H9 (cell line): ENCODE data around the gene GRIN2A. TPM values are rescaled to one million over a fixed set of nuclear protein-coding genes. Genes with fewer than 3 reads are reported as not detected.

ENCODE experiments used
- DNase-seq: peaks from one replicate; pipeline ENCODE4 v3.0.0-alpha.2; 2017
- H2AFZ ChIP-seq: one replicate; pipeline ENCODE4 v1.6.1; 2013; ENCODE audit warnings: mild to moderate bottlenecking, low read length, control low read depth, moderate library complexity
- H2AK5ac ChIP-seq: 2 replicates; pipeline ENCODE4 v1.6.1; 2013; ENCODE audit warnings: low read length, control low read depth, mixed read lengths; ENCODE audit not compliant: insufficient read length
- H2BK120ac ChIP-seq: one replicate; pipeline ENCODE4 v1.6.1; 2013; ENCODE audit warnings: low read depth, mild to moderate bottlenecking, low read length, control low read depth, inconsistent platforms; ENCODE audit not compliant: poor library complexity, severe bottlenecking
- H2BK12ac ChIP-seq: 2 replicates; pipeline ENCODE4 v1.6.1; 2013; ENCODE audit warnings: low read length, control low read depth, mixed read lengths, low read depth; ENCODE audit not compliant: insufficient read length
- H2BK15ac ChIP-seq: 2 replicates; pipeline ENCODE4 v1.6.1; 2013; ENCODE audit warnings: low read depth, low read length, control low read depth
- H2BK20ac ChIP-seq: one replicate; pipeline ENCODE4 v1.6.1; 2013; ENCODE audit warnings: low read depth, mild to moderate bottlenecking, low read length, control low read depth, inconsistent platforms; ENCODE audit not compliant: poor library complexity, severe bottlenecking
- H2BK5ac ChIP-seq: 2 replicates; pipeline ENCODE4 v1.6.1; 2013; ENCODE audit warnings: low read length, control low read depth, mixed read lengths; ENCODE audit not compliant: insufficient read length
- H3K14ac ChIP-seq: 2 replicates; pipeline ENCODE4 v1.6.1; 2013; ENCODE audit warnings: low read length, control low read depth; ENCODE audit not compliant: insufficient read depth
- H3K18ac ChIP-seq: 2 replicates; pipeline ENCODE4 v1.6.1; 2013; ENCODE audit warnings: low read depth, mild to moderate bottlenecking, mixed read lengths, low read length, control low read depth; ENCODE audit not compliant: insufficient read length
- H3K23ac ChIP-seq: 2 replicates; pipeline ENCODE4 v1.6.1; 2013; ENCODE audit warnings: low read length, control low read depth, mixed read lengths, low read depth; ENCODE audit not compliant: insufficient read length
- H3K23me2 ChIP-seq: 2 replicates; pipeline ENCODE4 v1.6.1; 2013; ENCODE audit warnings: low read depth, mild to moderate bottlenecking, mixed read lengths, low read length, control low read depth; ENCODE audit not compliant: insufficient read length, poor library complexity, severe bottlenecking
- H3K27ac ChIP-seq: 2 replicates; pipeline ENCODE4 v1.5.1; 2013; ENCODE audit warnings: low read length, control low read depth, mixed read lengths, low read depth; ENCODE audit not compliant: insufficient read length
- H3K27me3 ChIP-seq: 2 replicates; pipeline ENCODE4 v1.6.1; 2013; ENCODE audit warnings: low read length, control low read depth, inconsistent platforms; ENCODE audit not compliant: insufficient read depth
- H3K4ac ChIP-seq: 2 replicates; pipeline ENCODE4 v1.6.1; 2013; ENCODE audit warnings: low read depth, mild to moderate bottlenecking, control low read depth, inconsistent platforms, low read length, moderate library complexity
- H3K4me1 ChIP-seq: 2 replicates; pipeline ENCODE4 v1.6.1; 2013; ENCODE audit warnings: low read length, control low read depth, inconsistent platforms; ENCODE audit not compliant: insufficient read depth
- H3K4me2 ChIP-seq: 2 replicates; pipeline ENCODE4 v1.6.1; 2013; ENCODE audit warnings: low read length, control low read depth, mixed read lengths; ENCODE audit not compliant: insufficient read length, insufficient read depth
- H3K56ac ChIP-seq: 2 replicates; pipeline ENCODE4 v1.6.1; 2013; ENCODE audit warnings: low read depth, mild to moderate bottlenecking, mixed read lengths, low read length, control low read depth; ENCODE audit not compliant: insufficient read length
- H3K79me1 ChIP-seq: 2 replicates; pipeline ENCODE4 v1.6.1; 2013; ENCODE audit warnings: low read depth, mild to moderate bottlenecking, moderate library complexity, low read length, control low read depth, inconsistent platforms; ENCODE audit not compliant: insufficient read depth, poor library complexity, severe bottlenecking
- H3K79me2 ChIP-seq: 2 replicates; pipeline ENCODE4 v1.6.1; 2013; ENCODE audit warnings: low read length, control low read depth, inconsistent platforms; ENCODE audit not compliant: insufficient read depth
- H3K9ac ChIP-seq: 2 replicates; pipeline ENCODE4 v1.6.1; 2013; ENCODE audit warnings: low read length, control low read depth, mixed read lengths; ENCODE audit not compliant: insufficient read length; ENCODE audit errors: extremely low read depth
- H3K9me3 ChIP-seq: one replicate; pipeline ENCODE4 v1.6.1; 2013; ENCODE audit warnings: low read depth, low read length, inconsistent platforms; ENCODE audit not compliant: control insufficient read depth
- H3T11ph ChIP-seq: one replicate; pipeline ENCODE4 v1.6.1; 2013; ENCODE audit warnings: mild to moderate bottlenecking, low read length, control low read depth, inconsistent platforms
- H4K20me1 ChIP-seq: one replicate; pipeline ENCODE4 v1.6.1; 2013; ENCODE audit not compliant: control insufficient read depth, insufficient read length, insufficient read depth
- H4K5ac ChIP-seq: 2 replicates; pipeline ENCODE4 v1.6.1; 2013; ENCODE audit warnings: low read depth, mild to moderate bottlenecking, mixed read lengths, low read length, control low read depth; ENCODE audit not compliant: insufficient read length
- H4K8ac ChIP-seq: replicated peaks from 2 replicates; pipeline ENCODE4 v1.6.1; 2013; ENCODE audit warnings: low read length, control low read depth, mixed read lengths, low read depth; ENCODE audit not compliant: insufficient read length
- H4K91ac ChIP-seq: 2 replicates; pipeline ENCODE4 v1.6.1; 2013; ENCODE audit warnings: low read depth, mild to moderate bottlenecking, moderate library complexity, mixed read lengths, low read length, control low read depth; ENCODE audit not compliant: insufficient read length
- H3K27ac Mint-ChIP-seq, 3 experiments: 2 replicates in 2 of 3; 3 replicates in 1 of 3; pipeline ENCODE4 v1.8.0; 2020 to 2021; ENCODE audit warnings: mixed read lengths in 3 of 3, mild to moderate bottlenecking in 1 of 3, moderate library complexity in 1 of 3
- H3K27me3 Mint-ChIP-seq: 2 replicates; pipeline ENCODE4 v1.8.0; 2021; ENCODE audit warnings: low read depth, mild to moderate bottlenecking, moderate library complexity, mixed read lengths
- H3K36me3 Mint-ChIP-seq, 3 experiments: 2 replicates in 2 of 3; 3 replicates in 1 of 3; pipeline ENCODE4 v1.8.0; 2020 to 2021; ENCODE audit warnings: low read depth in 3 of 3, mixed read lengths in 3 of 3; ENCODE audit not compliant: insufficient read depth in 1 of 3
- H3K4me1 Mint-ChIP-seq, 2 experiments: 2 replicates each; pipeline ENCODE4 v1.8.0; 2020; ENCODE audit warnings: mixed read lengths in 2 of 2
- H3K4me3 Mint-ChIP-seq, 2 experiments: 2 replicates in 1 of 2; 3 replicates in 1 of 2; pipeline ENCODE4 v1.8.0; 2020 to 2021; ENCODE audit warnings: mild to moderate bottlenecking in 2 of 2, mixed read lengths in 2 of 2, moderate library complexity in 1 of 2
- H3K9me3 Mint-ChIP-seq, 2 experiments: 2 replicates in 1 of 2; 3 replicates in 1 of 2; pipeline ENCODE4 v1.8.0; 2020; ENCODE audit warnings: mild to moderate bottlenecking in 2 of 2, mixed read lengths in 2 of 2, moderate library complexity in 1 of 2
- WGBS: extraction: QIAGEN DNeasy Blood & Tissue Kit; methylation state at CpG from one replicate; pipeline ENCODE4 v1.1.7; 2013; ENCODE audit warnings: missing lambda C conversion rate, low lambda C conversion rate, mixed read lengths; ENCODE audit not compliant: insufficient read length; ENCODE audit errors: extremely low coverage; 5-methylcytosine and 5-hydroxymethylcytosine counted together
- total RNA-seq: library from RNA; stranded (reverse); gene quantifications from 2 replicates; pipeline ENCODE4 v1.2.1, GENCODE V29; 2021
- TF ChIP-seq, protein P1 (sequence below): fragments of 200-600 bp; sonication (generic); conservative IDR thresholded peaks from 3 replicates; pipeline ENCODE4 v1.8.0; 2021; ENCODE audit warnings: antibody characterized with exemption, mild to moderate bottlenecking

GRIN2A gene
- total RNA-seq, 1 experiment from 2014 or later: 1.5 TPM

DNA sequence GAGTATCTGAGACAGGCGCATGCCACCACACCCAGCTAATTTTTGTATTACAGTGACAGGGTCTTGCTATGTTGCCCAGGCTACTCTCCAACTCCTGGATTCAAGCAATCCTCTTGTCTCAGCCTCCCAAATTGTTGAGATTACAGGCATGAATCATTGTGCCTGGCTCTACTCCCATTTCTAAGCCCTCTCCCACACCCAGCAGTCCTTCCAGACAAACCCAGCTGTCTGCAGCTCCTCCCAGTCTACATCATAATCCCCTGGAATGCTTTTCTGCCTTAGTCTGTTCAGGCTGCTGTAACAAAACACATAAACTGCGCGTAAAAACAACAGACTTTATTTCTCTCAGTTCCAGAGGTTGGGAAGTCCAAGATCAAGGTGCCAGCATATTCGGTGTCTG lies 144.5 kb downstream of the GRIN2A start:
- Mint-ChIP-seq H3K27ac (no peak overlapping the region), H3K4me1 (peaks cover 8 to 10% of the 10 kb centered on the region in 2 experiments), H3K36me3 (no peaks in the 10 kb centered on the region; a peak in 1 of 7 replicates), H3K27me3 (peaks cover 3% of the 10 kb centered on the region), H3K9me3 (peaks cover 0 to 2% of the 10 kb centered on the region in 2 experiments; a peak in 2 of 5 replicates), H3K4me3 (no peak overlapping the region)
- no peaks in the 10 kb centered on the region for H3K9me3 ChIP-seq
- H3T11ph ChIP-seq: no peak overlapping the region
- H3K14ac ChIP-seq: no peak overlapping the region
- H4K20me1 ChIP-seq: no peaks in the 10 kb centered on the region
- no peak overlapping the region for H3K27ac ChIP-seq
- H3K27me3 ChIP-seq: no peaks in the 10 kb centered on the region
- no CpG with 5 or more reads among the region's 4 CpGs for WGBS
- H2AK5ac ChIP-seq: no peak overlapping the region
- H4K8ac ChIP-seq: no peak overlapping the region
- H3K23ac ChIP-seq: no peak overlapping the region
- H2BK15ac ChIP-seq: no peak overlapping the region
- H3K9ac ChIP-seq: no peak overlapping the region
- peaks cover 8% of the 10 kb centered on the region for H3K23me2 ChIP-seq
- no peak overlapping the region; the same call in 1 of the 2 replicates for H3K4ac ChIP-seq
- H2AFZ ChIP-seq: no peak overlapping the region
- no peak overlapping the region for H3K4me2 ChIP-seq
- H2BK5ac ChIP-seq: no peak overlapping the region
- TF ChIP-seq, protein P1, sequence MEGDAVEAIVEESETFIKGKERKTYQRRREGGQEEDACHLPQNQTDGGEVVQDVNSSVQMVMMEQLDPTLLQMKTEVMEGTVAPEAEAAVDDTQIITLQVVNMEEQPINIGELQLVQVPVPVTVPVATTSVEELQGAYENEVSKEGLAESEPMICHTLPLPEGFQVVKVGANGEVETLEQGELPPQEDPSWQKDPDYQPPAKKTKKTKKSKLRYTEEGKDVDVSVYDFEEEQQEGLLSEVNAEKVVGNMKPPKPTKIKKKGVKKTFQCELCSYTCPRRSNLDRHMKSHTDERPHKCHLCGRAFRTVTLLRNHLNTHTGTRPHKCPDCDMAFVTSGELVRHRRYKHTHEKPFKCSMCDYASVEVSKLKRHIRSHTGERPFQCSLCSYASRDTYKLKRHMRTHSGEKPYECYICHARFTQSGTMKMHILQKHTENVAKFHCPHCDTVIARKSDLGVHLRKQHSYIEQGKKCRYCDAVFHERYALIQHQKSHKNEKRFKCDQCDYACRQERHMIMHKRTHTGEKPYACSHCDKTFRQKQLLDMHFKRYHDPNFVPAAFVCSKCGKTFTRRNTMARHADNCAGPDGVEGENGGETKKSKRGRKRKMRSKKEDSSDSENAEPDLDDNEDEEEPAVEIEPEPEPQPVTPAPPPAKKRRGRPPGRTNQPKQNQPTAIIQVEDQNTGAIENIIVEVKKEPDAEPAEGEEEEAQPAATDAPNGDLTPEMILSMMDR: no peak
- no peak overlapping the region for H2BK12ac ChIP-seq
- H2BK120ac ChIP-seq: no peak overlapping the region
- no peaks in the 10 kb centered on the region for H3K79me2 ChIP-seq
- H2BK20ac ChIP-seq: no peak overlapping the region
- H3K79me1 ChIP-seq: no peaks in the 10 kb centered on the region
- no peak overlapping the region for H3K18ac ChIP-seq
- no peaks in the 10 kb centered on the region; the same call in 1 of the 2 replicates for H3K4me1 ChIP-seq
- no peak overlapping the region for H3K56ac ChIP-seq
- no peak for DNase-seq
- H4K91ac ChIP-seq: no peak overlapping the region
- no peak overlapping the region for H4K5ac ChIP-seq
